Stimulated activated CD8-positive, alpha-beta memory T cell treated with anti-CD3 and anti-CD28 coated beads, Interleukin-7, amount 100 ng/mL, for 1 hour (primary cell): Measurements from ENCODE around the gene COPE.
"Not testable (repeated sequence)": the region's sequence is repeated elsewhere in the genome, so short reads cannot be mapped to it uniquely, and the experiment has no call there.

Source experiments
- DNase-seq, 2 donors: peaks; one replicate each; pipeline ENCODE4 v3.0.0-alpha.2; 2020; ENCODE audit warnings: low read depth in 2 of 2

The COPE gene

DNA sequence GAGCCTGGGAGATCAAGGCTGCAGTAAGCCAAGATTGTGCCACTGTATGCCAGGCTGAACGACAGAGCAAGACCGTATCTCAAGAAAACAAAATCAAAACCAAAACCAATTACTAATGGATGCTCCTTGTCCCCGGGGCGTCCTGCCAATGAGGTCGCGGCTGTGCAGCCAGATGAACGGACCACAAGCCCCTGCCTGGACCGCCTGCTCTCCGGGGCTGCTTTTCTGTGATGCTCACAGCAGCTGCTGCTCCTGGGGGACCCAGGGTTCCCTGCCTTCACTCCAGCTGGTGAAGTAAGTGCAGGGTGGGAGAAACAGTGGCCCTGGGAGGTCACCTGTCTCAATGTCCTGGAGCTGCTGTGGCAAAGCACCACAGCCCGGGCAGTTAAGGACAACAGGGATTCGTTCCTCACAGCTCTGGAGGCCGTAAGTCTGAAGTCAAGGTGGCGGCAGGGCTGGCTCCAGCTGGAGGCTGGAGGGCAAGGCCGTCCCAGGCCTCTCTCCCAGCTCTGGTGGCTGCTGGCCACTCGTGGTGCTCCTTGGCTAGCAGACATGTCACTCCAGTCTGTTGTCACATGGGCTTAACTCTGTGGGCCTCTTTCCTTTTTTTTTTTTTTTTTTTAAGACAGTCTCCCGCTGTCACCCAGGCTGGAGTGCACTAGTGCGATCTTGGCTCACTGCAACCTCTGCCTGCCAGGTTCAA lies 10.1 kb downstream of the COPE start:
- DNase-seq = no peak

DNA sequence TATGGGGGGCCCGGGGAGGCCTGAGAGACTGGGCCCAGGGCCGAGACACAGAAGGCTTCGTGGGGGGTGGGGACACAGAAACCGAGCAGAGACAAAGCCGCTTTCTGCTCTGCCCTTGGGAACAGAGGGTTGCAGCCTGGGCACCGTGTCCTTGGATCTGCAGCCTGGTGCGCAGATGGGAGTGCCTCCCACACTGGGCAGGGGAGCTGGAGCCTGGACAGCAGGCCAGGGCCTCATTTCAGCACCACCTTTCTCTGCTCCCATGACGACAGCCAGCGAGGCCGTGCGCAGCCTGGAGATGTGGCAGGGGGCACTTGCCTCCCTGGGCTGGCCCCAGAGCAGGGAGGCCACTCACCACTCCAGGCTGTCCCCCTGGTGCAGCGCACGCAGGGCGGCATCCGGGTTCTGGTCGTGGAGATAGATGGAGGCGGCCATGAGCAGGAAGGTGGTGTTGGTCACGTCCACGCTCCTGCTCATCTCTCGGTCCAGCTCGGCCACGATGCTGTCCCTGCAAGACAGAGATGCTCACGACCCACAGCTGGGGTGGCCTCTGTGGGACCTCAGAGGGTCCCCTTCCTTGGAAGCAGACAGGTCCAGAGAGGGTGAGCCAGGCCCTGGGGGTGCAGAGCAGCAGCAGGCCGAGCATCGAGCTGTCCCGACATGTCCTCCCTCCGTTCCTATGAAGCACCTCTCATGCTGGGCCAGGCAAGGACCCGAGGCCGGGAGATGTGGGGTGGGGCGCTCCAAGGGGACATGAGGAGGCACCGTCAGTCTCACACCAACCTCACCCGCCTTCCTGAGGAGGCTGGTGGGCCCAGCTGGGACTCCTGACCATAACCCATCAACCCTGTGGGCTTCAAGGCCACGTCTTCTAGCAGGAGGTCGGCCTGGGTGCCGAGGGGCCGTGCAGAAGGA lies 12.3 kb downstream of the COPE start:
- DNase-seq = no peak

DNA sequence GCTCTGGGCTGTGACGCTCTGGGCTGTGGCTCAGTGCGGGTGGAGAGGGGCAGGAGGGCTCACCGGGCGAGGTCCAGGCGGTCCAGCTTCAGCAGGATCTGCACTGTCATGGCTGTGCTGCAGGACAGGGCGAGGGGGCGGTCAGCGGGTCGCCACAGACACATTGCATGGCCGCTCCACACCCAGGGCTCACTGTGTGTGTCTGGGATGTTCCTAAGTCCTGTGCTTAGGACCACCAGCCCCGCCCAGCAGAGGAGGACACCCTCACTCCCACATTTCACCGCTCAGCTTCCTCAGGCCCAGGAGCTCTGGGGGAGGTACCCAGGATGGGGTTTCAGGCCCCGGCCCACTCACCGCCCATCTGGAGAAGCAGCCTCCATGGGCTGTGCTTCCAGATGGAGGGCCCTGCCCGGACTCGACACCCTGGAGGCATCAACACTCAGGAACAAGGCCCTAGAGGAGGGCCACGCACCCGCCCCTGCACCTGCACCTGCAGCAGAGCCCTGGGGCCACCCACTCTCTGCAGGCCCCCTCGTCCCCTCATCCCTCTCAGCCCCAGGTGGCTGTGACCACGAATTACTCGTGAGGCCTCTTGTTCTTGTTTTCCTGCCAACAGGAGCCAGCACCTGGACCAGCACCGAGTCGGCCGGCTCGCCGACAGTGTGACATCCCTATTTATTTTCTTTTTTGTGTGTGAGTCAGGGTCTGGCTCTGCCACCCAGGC lies 13.5 kb downstream of the COPE start:
- no peak for DNase-seq

DNA sequence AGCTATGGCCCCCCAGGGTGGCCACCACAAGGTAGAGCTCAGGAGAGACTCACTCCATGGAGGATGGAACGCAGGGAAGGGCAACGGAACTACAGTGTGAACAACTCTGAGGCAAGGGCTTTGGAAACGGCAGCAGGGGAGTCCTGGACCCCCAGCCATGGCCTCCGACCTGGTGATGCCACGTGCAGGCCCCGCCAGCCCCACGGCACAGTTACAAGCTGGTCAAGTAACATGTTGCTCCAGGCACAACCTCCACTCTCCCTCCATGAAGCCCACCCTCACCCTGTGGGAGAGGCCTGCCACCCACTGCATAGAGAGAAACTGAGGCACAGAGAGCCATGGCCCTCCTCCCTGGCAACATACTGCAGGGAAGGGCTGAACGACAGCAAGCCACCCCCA lies 14.1 kb downstream of the COPE start:
- DNase-seq = no peak

DNA sequence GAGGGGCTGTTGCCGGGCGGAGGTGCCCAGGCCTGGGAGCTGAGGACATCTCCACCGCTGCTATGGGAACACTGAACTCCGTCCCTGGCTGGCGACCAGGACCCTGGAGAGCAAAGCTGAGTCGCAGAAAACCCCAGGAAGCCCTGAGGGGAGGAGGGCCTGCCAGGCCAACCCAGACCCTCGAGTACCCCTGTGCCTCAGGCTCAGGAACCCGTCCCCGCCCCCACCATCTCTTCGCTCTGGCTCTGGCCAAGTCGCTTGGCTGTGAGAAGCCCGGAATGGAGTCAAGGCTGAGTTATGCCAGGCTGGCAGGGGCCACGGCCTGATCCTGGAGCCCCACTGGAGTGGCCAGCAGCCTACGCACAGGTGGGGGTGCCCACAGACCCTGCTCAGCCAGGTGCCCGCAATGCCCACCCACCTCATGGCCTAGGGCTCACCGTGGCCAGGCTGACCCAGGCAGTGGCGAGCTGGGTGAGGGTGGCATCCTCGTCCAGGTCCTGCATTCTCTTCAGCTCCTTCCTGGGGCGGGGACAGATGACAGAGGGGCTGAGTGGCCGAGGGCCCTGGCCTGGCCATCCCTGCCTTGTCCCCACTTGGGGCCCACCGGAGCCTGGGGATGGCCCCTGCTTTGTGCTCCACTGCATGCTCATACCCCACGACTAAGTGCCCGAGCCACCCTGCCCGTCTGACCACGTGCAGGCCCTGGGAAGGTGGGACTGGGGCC lies 14.7 kb downstream of the COPE start:
- no peak for DNase-seq

DNA sequence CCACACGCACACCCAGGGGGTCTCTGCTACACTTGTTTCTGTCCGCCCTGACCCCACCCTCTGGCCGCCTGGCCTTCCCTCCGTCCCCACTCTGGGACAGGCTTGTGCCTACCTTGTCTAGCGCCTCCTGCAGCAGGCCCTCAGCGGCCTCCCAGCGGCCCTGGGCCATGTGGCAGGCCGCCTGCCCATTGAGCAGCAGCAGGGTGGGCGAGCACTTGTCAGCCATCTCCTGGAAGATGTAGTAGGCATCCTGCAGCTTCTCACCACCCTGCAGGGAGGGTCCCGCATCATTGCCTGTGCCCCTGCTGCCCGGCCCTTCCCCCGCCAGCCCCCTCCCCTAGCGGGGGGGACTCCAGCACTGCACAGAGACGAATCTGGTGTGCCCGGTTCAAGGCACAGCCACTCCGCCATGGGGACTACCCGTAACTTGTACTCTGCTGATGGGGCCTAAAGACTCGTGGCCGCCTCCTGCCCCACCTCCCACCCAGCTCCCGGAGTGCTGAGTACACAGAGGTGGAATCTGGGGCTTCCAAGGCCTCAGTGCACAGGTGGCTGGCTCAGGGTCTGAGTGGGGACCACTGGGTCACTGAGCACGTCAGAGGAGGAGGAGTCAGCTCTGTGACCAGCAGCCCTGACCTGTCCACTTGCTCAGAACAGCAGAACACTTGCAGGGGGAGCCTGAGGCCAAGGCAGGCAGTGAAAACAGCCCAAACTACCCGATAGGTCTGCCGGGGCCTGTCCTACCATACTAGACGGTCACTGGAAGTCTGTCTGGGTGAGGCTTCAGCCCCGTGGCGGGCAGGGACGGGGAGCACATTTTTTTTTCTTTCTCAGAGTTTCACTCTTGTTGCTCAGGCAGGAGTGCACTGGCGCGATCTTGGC lies 15.8 kb downstream of the COPE start:
- DNase-seq = no peak

DNA sequence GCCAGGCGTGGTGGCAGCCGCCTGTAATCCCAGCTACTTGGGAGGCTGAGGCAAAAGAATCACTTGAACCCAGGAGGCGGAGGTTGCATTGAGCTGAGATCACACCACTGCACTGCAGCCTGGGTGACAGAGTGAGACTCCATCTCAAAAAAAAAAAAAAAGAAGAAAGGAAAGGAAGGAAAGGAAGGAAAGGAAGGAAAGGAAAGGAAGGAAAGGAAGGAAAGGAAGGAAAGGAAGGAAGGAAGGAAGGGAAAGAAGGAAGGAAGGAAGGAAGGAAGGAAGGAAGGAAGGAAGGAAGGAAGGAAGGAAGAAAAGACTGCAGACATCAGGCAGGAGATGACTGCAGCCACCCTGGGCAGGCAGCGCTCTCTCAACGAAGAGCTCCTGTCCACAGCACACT lies 16.7 kb downstream of the COPE start:
- not testable (repeated sequence) for DNase-seq

DNA sequence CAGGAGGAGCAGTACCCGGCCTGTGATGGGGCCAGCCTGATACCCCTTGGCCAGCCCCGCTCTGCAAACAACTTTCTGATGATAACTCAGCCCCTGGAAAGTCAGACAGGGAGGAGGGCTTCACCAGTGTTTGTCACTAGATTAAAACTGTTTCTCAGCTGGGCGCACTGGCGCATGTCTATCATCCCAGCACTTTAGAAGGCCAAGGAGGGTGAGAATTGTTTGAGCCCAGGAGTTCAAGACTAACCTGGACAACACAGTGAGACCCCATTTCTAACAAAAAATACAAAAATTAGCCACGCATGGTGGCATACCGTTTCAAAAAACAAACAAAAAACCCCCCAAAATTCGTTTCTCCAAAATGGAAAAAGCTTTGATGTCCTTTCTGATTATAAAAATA lies 17.7 kb downstream of the COPE start:
- DNase-seq = no peak

DNA sequence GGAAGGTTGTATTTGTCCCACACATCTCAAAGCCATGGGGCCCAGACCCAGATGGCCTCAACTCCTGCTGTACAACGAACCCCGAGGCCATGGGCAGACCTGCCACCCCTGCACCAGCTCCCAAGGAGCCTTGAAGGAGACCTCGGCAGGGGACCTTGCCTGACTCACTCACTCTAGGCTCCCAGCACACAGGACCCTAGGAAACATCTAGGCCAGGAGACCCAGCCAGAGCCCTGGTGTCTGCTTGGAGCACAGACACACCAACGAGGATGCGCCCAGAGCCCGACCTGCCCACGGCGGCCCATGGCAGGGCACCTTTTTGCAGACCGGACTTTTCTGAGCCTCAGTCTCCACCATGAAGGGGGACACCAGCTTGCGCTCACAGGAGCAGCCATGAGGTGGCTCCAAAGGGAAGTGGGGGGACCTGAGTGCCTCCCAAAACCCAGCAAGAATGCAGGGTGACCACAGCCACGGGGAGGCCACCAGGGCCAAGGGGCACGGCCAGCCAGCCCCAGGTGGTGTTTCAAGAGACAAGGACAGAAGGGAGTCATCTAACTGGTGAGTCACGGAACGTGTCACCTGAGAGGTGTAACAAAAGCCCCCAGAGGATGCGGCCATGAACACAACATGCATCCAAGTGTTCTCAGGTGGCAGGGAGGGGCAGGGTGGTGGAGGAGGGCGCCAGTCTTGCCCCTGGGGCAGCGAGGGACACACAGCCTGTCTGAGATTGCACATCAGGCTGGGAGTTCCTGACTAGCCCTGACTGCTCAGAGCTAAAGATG lies 18.3 kb downstream of the COPE start:
- no peak for DNase-seq

DNA sequence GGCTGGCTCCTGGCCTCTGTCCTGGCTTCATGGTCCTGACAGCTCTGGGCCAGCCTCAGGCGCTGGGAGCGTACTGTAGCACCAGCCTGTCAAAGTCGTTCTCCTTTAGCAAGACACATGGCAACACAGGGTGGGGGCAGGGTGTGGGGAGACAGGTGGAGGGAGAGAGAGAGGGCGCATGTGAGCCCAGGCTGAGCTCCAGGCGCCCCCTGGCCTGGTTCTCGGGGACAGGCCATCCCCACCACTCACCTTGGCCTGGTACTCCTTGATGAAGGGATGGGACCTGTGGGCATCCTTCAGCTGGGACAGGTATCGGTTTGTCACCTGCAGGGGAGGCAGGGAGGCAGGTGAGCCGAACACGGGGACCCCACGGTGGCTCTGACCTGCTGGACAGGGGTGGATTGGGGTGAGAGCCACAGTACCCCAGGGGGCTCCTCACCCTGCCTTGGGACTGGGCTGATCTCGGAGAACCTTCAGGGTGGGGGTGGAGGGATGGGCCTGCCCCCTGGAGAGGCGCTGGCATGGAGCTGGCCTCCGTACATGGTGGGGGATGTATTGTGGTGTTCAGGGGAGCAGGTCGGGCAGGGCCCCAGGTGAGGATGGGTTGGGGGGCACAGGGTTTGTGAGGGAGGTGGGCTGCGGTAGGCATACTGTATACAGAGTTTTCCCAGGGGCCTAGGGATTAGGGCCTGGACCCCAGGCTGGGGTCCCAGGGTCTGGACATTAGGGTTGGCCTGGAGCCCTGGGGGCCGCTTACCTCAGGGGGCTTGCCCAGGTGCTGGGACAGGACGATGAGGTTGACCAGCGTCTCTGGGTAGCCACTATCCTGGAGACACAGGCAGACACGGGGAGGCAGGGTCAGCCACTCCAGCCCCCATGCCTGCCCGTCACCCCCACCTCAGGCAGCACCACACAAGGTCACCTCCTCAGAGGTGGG lies 19.3 kb downstream of the COPE start:
- no peak for DNase-seq

DNA sequence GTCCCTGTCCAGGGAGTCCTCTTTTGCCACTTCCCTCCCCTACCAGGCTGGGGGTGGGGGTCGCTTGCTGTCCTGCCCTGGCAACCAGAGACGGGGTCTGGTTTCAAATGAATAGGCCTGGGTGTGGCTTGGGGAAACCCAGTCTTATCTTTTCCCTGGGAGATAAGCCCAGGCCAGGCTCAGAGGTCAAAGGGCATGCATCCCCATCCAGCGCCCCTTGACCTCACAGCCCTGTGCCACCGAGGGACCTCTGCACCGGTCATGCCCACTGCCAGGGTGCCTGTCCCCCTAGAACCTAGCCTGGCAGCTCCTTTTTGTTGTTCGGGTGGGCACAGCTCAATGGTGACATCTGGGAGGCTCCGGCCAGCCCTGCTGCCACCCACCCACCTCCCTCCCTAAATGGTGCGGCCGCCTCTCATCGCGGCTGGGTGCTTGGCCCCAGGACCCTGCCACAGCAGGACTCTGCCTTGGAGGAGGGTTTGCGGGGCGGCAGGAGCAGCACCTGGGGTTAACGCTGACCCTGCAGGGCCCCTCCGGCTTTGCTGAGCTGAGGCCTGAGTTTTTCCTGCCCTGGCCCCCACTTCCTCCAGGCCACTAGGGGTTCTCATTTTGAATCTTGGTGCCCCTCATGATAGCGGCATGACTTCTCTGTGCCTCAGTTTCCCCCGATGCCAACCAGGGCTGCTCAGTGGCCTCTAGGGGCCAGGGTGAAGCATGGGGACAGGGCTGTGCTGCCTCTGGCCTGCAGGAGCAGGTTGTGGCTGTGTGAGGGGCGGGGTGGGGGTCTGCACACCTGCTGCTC lies 20.4 kb downstream of the COPE start:
- DNase-seq = no peak

DNA sequence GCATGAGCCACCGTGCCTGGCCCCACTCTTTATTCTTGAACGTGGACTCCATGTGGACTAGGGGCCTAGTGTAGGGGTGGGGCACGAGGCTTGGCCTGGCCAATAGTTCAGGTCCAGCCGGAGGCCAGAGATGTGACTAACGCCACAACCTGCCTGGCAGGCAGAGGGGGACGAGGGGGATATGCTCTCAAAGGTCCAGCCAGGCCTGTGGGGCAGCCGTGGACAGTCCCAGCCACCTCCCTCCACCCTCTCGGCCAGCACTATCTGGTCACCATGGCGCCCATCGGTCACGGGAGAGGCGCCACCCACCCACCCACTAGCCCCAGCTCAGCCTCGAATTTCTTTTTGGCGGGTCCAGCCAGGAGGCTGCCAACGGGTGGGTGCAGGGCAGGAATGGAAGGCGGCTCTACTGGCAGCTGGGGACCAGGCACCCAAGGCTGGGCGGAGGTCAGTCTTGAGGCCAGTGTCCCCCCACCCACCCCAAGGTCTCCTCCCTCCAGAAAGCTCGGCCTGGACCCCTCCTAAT lies 21.0 kb downstream of the COPE start:
- no peak for DNase-seq

DNA sequence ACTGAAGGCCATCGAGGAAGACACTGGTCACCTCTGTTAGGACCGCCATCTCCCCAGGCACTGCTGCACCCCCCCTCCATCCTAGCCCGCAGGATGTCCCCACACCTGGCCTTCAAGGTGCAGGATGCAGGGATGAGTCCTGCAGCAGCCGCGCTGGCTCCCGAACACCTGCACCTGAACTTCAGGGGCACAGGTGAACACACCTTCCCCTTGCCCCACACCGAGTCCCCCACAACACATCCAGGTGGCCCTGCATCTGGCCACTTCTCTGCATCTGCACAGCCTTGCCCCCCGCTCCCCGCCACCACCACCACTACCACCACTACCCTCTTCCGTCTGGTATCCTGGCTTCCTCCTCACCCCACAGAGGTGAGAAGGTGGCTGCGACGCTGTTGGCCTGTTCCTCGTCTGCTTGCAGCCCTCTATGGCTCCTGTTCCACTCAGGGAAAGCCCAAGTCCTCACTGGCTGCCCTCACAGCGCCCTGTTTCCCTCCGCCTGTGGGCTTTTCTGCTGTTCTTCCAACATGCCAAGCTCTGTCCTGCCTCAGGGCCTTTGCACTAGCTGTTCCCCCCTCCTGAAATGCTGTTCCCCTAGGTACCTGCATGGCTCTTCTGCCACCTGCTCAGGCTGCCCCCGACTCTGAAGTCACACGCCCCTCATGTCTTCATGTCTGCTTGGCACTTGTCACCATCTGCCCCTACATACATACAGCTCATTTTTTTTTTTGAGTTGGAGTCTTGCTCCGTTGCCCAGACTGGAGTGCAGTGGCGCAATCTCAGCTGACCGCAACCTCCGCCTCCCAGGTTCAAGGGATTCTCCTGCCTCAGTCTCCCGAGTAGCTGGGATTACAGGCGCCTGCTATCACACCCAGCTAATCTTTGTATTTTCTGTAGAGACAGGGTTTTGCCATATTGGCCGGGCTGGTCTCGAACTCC lies 21.8 kb downstream of the COPE start:
- no peak for DNase-seq

DNA sequence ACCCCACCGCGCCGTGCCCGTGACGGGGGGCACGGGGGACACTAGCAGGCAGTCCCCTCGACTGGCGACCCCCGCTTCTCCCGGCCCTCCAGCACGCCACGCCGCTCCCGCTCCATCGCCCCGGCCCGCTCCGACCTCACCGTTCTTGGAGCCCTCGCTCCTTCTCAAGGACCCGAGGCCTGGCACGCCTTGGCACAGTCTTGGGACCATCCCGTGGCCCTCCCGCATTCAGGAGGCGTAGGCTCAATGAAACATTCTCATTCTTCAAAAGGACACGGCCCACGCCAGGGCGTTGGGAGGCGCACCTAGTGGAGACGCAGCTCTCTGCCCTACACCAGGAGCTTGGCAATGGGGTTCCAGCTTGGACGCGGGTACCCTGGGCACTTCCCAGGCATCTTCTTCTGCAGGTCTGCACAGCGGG lies 22.8 kb downstream of the COPE start:
- DNase-seq = no peak

DNA sequence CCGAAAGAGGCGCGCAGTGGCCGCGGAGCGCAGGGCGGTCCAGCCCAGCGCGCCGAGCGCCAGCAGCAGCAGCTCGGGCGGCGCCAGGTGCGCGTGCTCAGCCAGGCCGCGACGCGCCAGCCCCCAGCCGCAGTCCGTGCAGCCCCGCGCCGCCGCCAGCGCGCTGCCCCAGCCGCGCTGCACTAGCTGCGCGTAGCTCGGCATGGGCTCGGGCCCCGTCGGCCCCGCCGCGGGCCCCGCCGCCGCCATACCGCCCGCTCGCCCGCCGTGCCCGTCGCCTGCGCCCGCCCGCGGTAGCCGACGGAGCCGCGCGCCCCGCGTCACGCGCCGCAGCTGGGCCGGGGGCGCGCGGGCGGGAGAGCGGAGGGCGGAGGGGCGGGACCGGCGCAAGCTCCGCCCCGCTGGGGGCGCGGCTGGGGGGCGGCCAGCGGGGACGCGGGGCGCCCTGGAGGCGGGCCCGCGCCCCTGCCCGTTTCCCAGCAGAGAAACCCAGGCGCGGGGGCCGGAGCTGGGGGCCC lies 23.3 kb downstream of the COPE start, which contains the start of gene CERS1:
CERS1 (minus strand) TSS at position 335 of the 518 bp plus-strand sequence; CDS start at position 249, 86 bp downstream.
- DNase-seq = no peak
